Subcutaneous adipose tissue (tissue), 4 donors: ENCODE data around the gene ADARB2. TPM values are rescaled to one million over a fixed set of nuclear protein-coding genes. Genes with fewer than 3 reads are reported as not detected.

Experiments used
- CTCF ChIP-seq: fragments of 450-650 bp; IDR thresholded peaks from one replicate; pipeline ENCODE4 v1.5.1; 2016; ENCODE audit warnings: low read depth, mild to moderate bottlenecking, control low read depth, antibody characterized with exemption, moderate library complexity
- total RNA-seq, 4 donors: library from RNA; depleted of rRNA; stranded (reverse); fragments of >200 nt; gene quantifications; one replicate each; pipeline ENCODE4 v1.1.0, GENCODE V29; 2016

The ADARB2 gene
- total RNA-seq, 4 donors from 2014 or later, result under 0.01 to 0.65 (median 0.44) TPM; not detected in 1

- no peak for TF ChIP-seq CTCF
Observed at GRCh38 chr10:1360558-1361164, 376.7 kb downstream of the ADARB2 start.

GRCh38 chr10:1360011-1360557 lies 377.2 kb downstream of the ADARB2 start:
- TF ChIP-seq CTCF, result no peak

GRCh38 chr10:1359626-1359955 lies 377.7 kb downstream of the ADARB2 start:
- no peak for TF ChIP-seq CTCF

- TF ChIP-seq CTCF, result no peak
Observed at GRCh38 chr10:1358860-1359625, 378.3 kb downstream of the ADARB2 start.

- TF ChIP-seq CTCF, result no peak
Observed at GRCh38 chr10:1358147-1358546, 379.2 kb downstream of the ADARB2 start.

GRCh38 chr10:1356349-1356748 lies 381.0 kb downstream of the ADARB2 start:
- TF ChIP-seq CTCF, result no peak

GRCh38 chr10:1354809-1355710 lies 382.3 kb downstream of the ADARB2 start:
- TF ChIP-seq CTCF, result no peak
